GM13976 (cell line): ENCODE measurements around the gene CAPZB.

Experiments
- DNase-seq: peaks from one replicate; pipeline ENCODE4 v3.0.0; 2012; ENCODE audit warnings: low spot score
- CTCF ChIP-seq: IDR thresholded peaks from 2 replicates; pipeline ENCODE4 v1.5.1; 2012; ENCODE audit warnings: borderline replicate concordance, mild to moderate bottlenecking; ENCODE audit not compliant: insufficient read depth; ENCODE audit errors: extremely low read depth, missing control alignments, control extremely low read depth
- in situ Hi-C: fragments of 300-500 bp; cut with MboI; formaldehyde crosslinking; loops from one replicate; pipeline ENCODE4 v1.12.0; 2022; ENCODE audit warnings: low sequenced_read_pairs, mixed read lengths, inconsistent platforms; ENCODE audit not compliant: unreplicated experiment

Gene CAPZB

GRCh38 chr1:19438516-19439195, 46.7 kb downstream of the CAPZB start:
- in situ Hi-C loops = no loop called here
- no peak for TF ChIP-seq CTCF
- DNase-seq = no peak

- TF ChIP-seq CTCF = no peak
- in situ Hi-C loops = no loop called here
- DNase-seq = no peak
These were observed 47.4 kb downstream of the CAPZB start for GRCh38 chr1:19437891-19438294.

GRCh38 chr1:19436716-19437476, 48.4 kb downstream of the CAPZB start:
- in situ Hi-C loops = no loop called here
- DNase-seq = no peak
- no peak for TF ChIP-seq CTCF

GRCh38 chr1:19435851-19436455, 49.4 kb downstream of the CAPZB start:
- TF ChIP-seq CTCF = no peak
- DNase-seq = no peak
- in situ Hi-C loops = no loop called here

GRCh38 chr1:19435181-19435580, 50.2 kb downstream of the CAPZB start:
- no peak for DNase-seq
- no peak for TF ChIP-seq CTCF
- in situ Hi-C loops = no loop called here

GRCh38 chr1:19433719-19433998, 51.7 kb downstream of the CAPZB start:
- in situ Hi-C loops = no loop called here
- TF ChIP-seq CTCF = no peak

More at GRCh38 chr1:19433719-19433998, 51.7 kb downstream of the CAPZB start:
- DNase-seq = no peak
